ENCODE measurements around the gene PCSK1N.
A peak's percentile ranks its signal among the peaks of the same experiment; 100 is the strongest.
"Not testable (repeated sequence)": the region's sequence is repeated elsewhere in the genome, so short reads cannot be mapped to it uniquely, and the experiment has no call there.

The PCSK1N gene, protein sequence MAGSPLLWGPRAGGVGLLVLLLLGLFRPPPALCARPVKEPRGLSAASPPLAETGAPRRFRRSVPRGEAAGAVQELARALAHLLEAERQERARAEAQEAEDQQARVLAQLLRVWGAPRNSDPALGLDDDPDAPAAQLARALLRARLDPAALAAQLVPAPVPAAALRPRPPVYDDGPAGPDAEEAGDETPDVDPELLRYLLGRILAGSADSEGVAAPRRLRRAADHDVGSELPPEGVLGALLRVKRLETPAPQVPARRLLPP

DNA sequence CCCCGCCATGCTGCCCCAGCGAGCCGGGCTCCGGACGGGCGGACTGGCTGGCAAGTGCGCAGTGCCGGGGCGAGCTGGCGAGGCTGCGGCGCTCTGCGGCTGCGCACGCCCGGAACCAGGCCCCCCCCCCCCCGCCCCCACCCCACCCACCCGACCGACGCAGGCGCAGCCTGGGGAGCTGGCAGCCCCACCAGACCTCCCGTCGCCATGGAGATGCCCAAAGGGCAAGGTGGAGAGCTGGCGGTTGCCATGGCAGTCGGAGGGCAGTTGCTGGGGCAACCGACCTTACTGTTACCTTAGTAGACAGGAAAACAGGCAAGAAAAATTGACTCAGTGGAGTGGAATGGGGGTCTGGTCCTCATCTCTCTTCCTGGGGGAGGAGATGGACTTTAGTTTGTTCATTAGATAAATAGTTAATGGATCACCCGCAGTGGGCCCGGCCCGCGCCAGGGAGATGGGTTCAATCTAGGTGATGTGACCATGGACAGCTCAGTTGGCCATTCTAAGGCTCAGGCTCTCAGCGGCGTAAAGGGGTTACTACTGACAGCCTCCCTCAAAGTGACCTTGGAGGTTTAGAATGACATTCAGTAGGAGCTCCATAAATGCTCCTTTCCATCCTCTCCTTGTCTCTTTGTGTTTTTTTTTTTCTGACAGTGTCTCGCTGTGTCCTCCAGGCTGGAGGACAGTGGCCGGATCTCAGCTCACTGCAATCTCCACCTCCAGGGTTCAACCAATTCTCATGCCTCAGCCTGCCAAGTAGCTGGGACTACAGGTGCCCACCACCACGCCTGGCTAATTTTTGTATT is at the start of gene PCSK1N:
Gene PCSK1N, minus strand, starts transcription at position 87 of the 806 bp plus-strand sequence. Its CDS starts 78 bp downstream, at position 9.
- DNase-seq = peak; percentile 20

DNA sequence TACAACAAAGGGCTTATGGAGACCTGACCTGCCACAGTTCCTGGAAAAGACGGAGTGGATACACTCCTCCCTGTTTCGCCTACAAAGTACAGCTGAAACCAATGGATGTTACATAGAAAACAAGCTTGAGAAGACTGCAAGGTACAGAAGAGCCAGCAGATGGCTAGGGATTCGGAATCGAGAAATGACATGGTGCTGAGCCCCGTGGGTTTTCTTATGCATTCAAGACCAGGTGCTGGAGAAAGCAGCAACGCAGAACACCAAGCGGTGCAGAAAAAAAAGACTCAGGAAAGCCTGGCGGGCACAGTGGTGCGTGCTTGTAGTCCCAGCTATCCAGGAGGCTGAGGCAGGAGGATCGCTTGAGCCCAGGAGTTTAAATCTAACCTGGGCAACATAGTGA is 48.3 kb upstream of the PCSK1N start:
- no peak for DNase-seq

DNA sequence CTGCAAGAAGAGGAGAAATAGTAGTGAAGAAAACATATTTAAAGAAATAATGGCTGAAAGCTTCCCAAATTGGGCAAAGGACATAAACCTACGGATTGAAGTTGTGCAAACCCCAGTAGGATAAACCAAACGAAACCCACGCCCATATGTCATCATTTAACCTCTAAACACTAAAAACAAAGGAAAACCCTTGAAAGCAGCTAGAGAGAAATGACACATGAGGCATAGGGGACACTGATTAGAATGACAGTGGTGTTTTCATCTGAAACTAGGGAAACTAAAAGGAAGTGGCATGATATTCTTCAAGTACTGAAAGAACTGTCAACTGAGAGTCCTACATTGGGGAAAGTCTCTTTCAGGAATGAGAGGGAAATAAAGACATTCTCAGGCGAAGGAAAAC is 41.5 kb upstream of the PCSK1N start:
- DNase-seq = not testable (repeated sequence)

DNA sequence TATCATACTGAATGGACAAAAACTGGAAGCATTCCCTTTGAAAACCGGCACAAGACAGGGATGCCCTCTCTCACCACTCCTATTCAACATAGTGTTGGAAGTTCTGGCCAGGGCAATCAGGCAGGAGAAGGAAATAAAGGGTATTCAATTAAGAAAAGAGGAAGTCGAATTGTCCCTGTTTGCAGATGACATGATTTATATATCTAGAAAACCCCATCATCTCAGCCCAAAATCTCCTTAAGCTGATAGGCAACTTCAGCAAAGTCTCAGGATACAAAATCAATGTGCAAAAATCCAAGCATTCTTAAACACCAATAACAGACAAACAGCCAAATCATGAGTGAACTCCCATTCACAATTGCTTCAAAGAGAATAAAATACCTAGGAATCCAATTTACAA is 36.6 kb upstream of the PCSK1N start:
- not testable (repeated sequence) for DNase-seq

DNA sequence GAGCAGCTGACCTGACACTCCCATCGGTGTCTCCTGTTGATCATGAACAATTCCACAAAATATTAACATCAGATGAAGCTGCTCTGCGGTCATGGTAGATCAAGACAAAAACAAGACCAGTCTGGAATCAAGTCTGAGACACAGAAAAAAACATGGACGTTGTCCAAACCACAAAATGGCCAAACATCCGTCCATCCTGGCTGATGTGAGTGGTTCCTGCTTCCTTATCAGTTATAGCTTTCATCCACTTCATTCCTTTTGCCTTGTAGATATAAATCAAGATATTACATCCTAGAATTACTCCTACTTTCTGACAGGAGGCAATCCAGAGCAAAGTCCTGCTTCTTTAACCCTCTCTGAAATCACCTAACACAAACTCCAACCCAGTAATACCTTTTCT is 28.8 kb upstream of the PCSK1N start:
- no peak for DNase-seq

DNA sequence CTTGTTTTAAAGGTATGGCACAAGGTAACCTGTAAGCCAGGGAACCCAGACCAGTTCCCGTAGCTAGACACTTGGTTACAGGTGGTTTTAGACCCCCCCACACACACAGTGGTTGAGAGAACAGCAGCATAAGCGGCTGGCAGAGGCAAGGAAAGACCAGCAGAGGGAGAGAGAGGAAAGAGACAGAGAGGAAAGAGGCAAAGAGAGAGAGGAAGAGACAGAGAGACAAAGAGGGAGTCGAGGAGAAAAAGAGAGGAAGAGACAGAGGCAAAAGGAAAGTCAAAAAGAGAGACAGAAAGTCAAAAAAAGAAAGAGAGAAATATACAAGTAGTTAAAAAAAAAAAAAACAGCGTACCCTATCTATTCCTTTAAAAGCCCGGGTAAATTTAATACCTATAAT is 19.5 kb upstream of the PCSK1N start:
- no peak for DNase-seq

DNA sequence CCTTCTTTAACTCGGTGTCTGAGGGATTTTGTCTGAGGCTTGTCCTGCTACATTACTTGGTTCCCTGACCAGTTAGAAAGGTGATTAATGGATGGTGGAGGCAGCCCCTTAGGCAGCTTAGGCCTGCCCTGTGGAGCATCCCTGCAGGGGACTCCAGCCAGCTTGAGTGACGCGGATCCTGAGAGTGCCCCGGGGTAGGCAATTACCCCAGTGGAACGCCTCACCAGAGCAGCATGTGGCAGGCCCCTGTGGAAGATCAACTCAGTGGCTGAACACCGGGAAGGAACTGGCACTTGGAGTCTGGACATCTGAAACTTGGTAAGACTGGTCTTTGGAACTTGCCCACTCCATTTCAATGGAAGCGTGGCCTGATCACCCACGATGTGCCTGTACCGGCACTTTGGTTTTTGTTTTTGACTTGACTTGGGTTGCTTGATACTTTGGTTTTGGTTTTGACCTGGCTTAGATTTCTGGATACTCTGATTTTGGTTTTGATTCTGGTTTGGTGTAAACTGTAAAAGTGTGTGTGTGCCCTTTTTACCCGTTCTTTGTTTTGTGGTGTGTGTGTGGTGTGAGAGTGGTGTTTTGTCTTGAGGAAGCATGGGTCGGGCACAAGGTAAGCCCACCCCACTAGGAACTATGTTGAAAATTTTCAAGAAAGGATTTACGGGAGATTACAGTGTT is 18.9 kb upstream of the PCSK1N start:
- not testable (repeated sequence) for DNase-seq

DNA sequence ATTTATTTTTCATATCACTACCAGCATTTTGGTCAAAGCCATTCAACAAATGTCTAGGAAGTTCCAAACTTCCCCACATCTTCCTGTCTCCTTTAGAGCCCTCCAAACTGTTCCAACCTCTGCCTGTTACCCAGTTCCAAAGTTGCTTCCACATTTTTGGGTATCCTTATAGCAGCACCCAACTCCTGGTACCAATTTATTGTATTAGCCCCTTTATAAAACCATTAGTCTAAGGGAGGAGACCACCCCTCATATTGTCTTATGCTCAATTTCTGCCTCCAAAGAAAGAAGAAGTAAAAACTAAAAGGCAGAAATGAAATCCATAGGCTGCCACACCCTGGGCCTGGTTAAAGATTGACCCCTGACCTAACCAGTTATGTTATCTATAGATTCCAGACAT is 18.1 kb upstream of the PCSK1N start:
- not testable (repeated sequence) for DNase-seq

DNA sequence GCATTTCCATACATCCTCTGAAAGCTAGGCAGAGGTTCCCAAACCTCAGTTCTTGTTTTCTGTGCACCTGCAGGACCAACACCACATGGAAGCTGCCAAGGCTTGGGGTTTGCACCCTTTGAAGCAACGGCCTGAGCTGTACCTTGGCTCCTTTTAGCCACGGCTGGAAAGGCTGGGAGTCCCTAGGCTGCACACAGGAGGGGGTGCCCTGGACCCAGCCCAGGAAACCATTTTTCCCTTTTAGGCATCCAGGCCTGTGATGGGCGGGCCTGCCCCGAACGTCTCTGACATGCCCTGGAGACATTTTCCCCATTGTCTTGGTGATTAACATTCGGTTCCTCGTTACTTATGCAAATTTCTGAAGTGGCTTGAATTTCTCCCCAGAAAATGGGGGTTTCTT is 17.4 kb upstream of the PCSK1N start:
- DNase-seq = no peak

DNA sequence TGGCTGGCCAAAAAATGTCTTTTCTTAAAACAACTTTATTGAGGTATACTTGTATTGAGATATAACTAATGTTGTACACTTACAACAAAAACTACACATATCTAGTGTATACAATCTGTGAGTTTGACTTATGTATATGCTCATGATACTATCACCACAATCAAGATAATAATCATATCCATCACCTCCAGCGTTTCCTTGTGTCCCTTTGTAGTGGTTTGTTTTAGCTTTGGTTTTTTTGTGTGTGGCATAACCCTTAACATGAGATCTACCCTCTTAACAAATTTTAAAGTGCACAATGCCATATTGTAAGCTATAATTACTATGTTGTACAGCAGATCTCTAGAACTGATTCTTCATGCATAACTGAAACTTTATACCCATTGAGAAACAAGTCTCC is 13.4 kb upstream of the PCSK1N start:
- no peak for DNase-seq

DNA sequence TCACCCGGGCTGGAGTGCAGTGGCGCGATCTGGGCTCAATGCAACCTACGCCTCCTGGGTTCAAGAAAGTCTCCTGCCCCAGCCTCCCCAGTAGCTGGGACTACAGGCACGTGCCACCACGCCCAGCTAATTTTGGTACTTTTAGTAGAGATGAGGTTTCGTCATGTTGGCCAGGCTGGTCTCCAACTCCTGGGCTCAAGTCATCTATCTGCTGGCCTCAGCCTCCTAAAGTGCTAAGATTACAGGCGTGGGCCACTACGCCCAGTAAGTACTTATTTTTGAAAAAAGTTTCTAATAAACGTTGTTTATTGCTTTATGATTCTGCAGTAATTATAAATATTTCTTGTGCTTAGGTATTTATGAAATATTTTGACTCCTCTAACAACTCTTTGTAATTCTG is 4.3 kb upstream of the PCSK1N start:
- DNase-seq = no peak

DNA sequence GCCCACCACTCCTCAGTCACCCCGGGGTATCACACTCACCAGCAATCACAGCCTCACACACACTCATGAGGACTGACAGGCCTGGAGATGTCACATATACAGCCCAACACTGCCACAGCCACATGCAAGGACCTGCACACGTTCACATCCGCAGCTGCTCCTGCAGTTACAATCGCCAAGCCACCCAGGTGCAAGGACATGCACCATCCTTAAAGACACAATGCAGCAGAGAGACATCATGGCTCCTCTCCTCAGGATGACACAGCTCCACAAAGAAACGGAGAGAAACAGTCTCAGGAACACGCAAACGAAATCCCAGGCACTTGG is 1.1 kb downstream of the PCSK1N start:
- no peak for DNase-seq

DNA sequence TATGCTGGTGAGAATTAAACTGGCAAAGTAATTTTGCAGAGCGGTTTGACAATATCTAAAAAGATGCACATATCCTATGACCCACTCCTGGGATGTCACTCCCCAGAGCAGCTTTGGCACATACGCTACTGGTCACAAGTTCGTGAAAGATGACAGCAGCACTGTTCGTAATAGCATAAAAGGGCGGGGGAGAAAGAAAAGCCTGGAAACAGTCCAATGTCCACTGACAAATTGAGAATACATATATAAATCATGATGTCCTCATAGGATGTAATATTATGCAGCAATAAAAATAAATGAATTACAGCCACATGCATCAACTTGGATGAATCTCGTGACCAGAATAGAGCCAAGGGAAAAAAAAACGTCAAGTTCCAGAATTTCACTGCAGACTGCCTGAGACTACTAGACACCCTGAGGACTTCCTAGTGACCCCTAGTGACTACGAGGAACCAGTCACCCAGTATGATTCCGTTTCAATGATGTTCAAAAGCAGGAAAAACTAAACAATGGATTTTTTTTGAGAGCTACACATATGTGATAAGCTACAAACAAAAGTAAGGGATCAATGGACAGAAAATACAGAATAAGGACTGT is 1.8 kb downstream of the PCSK1N start:
- no peak for DNase-seq

DNA sequence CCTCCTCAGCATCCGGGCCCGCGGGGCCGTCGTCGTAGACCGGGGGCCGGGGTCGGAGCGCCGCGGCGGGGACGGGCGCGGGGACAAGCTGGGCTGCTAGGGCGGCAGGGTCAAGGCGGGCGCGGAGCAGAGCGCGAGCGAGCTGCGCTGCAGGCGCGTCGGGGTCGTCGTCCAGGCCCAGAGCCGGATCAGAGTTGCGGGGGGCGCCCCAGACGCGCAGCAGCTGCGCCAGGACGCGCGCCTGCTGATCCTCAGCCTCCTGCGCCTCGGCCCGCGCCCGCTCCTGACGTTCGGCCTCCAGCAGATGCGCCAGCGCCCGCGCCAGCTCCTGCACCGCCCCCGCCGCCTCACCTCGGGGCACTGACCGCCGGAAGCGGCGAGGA is 3.5 kb downstream of the PCSK1N start:
- no peak for DNase-seq

DNA sequence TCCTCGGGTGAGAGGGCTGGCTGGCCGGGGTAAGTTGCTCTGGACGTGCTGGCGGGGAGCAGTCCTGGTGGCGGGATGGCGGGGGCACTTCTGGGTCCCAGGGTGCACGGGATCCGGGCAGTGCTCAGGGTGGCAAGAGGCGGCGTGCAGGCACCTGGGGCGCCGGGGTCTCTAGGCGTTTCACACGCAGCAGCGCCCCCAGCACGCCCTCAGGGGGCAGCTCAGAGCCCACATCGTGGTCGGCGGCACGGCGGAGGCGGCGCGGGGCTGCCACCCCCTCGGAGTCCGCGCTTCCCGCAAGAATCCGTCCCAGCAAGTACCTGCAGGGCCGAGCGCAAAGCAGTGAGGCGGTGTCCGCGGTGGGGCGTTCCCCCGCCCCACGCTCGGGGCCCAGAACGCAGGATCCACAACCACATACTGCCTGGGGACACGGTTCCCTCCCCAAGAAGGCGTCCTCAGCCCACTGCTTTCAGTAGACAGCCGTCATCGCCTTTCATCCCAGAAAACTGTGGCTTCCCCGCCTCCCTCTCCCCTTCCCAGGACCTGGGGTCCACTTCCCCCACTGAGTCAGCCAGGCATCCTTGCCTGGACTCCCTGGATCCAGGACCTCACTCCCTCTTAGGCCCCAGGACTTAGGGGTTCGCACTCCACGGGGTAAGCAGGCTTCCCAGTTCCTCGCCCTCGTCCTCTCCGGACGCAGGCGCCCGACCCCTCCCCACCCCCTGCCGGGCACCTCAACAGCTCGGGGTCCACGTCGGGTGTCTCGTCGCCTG is 4.1 kb downstream of the PCSK1N start:
- DNase-seq = no peak

DNA sequence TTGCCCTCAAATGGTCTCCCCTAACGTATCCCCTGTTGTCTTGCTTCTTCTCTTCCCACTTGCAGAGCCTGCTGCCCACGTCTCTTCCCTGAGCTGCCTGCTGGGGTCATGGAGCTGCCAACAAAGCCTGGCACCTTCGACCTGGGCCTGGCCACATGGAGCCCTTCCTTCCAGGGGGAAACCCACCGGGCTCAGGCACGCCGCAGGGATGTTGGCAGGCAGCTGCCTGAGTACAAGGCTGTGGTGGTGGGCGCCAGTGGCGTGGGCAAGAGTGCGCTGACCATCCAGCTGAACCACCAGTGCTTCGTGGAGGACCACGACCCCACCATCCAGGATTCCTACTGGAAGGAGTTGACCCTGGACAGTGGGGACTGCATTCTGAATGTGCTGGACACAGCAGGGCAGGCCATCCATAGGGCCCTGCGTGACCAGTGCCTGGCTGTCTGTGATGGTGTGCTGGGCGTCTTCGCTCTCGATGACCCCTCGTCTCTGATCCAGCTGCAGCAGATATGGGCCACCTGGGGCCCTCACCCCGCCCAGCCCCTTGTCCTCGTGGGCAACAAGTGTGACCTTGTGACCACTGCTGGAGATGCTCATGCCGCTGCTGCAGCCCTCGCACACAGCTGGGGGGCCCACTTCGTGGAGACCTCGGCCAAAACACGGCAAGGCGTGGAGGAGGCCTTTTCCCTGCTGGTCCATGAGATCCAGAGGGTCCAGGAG is 6.2 kb downstream of the PCSK1N start:
- DNase-seq = no peak

DNA sequence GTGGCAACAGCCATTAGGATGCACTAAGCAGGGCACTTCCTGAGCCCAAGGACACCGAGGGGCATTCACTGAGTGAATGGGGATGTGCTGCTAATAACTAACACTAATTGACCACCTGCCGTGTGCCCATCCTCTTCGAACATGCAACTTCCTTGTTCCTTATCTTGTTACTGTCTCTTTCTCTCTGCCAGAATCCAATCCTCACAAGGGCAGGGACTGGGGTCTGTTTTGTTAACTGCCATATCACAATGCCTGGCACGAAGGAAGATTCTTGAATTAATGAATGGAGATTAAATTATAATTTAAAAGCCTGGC is 7.8 kb downstream of the PCSK1N start:
- no peak for DNase-seq

DNA sequence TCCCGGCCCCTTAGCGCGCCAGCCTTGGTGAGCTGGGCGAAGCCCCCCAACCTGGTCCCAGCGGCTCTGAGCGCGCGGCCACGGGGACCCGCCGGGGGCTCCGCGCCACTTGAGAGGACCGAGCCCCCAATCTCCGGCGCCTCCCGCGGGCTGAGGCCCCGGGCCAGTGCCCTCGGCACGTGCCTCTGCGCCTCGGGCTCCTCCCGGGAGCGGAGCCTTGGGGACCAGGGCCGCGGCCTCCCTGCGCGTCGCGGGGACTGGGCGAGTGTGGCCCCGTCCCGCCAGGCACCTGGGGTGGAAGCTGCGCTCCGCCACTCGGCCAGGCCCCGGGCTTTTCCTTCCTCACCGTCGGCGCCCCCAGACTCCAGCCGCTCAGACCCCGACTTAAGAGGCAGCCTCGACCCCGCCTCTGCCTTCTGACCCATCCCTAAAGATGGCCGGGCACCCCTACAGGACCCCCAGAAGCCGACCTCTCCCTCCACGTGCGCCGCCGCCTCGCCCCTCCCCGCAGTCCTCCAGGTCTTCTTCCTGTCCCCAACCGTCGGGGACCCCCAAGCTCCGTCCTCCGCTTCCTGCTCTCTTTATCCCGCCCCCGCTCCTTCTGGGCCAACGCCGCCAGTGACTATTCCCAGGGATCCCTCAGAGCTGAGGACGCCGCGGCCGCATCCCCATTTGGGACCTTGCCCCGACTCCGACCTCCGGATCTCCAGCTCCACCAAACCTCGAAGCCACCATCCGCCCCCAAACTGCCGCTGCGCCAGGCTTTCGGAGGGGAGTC is 8.3 kb downstream of the PCSK1N start:
- no peak for DNase-seq

DNA sequence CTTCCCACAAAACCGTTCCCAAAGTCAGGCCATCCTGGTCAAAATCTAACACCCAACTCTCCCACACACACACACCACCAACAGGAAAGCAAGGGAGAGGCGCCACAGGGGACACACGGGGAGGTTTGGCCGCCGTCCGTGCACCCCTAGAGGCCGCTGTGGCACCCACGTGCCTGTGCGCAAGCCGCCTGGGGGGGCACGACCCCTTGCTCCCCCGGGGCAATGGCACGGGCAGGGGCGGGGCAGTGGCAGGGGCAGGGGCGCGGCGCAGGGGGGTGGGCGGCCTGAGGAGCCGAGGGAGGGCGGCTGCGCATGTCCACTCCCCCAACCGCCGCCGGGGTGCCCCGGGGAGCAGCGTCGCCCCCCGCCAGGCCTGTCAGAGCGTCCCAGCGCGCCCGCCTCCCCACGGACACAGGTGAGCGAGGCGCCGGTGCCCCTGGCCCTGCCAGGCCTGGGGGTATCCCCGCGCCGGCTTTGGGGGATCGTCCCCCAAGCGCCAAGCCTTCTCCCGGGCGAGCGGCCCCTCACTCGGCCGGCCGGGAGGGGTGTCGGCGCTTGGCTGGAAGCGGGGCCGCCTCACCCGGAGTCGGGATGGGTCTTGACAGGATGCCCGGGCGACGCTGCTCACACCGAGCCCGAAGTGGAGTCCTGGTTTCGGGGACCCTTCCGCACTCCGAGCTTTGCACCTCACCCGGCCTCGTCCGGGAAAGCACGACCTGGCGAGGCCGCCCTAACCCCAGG is 9.1 kb downstream of the PCSK1N start, which contains the start of gene ERAS:
Gene ERAS, plus strand, starts transcription at position 379 of the 741 bp plus-strand sequence. CDS start 2,611 bp downstream, outside the sequence.
- no peak for DNase-seq

DNA sequence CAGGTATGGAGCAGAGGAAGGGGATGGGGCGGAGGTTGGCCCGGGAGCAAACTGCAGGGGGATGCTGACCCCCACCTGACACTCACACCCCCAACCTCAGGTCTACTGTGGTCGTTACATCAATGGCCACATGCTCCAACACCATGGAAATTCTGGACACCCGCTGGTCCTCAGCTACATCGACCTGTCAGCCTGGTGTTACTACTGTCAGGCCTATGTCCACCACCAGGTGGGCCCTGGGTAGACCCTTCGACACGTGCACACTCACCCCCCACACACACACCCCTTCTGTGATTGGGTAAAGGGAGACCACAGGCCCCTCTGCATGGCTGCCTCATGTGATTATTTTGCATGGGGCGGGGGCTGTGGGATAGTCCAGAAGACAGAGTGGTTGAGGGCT is 11.3 kb downstream of the PCSK1N start:
- DNase-seq = no peak

DNA sequence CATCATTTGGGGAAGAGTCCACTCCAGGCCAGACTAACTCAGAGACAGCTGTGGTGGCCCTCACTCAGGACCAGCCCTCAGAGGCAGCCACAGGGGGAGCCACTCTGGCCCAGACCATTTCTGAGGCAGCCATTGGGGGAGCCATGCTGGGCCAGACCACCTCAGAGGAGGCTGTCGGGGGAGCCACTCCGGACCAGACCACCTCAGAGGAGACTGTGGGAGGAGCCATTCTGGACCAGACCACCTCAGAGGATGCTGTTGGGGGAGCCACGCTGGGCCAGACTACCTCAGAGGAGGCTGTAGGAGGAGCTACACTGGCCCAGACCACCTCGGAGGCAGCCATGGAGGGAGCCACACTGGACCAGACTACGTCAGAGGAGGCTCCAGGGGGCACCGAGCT is 12.4 kb downstream of the PCSK1N start:
- no peak for DNase-seq
